Measurements from ENCODE around the gene ZMAT5. TPM values are rescaled to one million over a fixed set of nuclear protein-coding genes. Genes with fewer than 3 reads are reported as not detected.

The ZMAT5 gene
- polyA plus RNA-seq, 4 donors, result 17.1 to 36.5 (median 25.4) TPM

DNA sequence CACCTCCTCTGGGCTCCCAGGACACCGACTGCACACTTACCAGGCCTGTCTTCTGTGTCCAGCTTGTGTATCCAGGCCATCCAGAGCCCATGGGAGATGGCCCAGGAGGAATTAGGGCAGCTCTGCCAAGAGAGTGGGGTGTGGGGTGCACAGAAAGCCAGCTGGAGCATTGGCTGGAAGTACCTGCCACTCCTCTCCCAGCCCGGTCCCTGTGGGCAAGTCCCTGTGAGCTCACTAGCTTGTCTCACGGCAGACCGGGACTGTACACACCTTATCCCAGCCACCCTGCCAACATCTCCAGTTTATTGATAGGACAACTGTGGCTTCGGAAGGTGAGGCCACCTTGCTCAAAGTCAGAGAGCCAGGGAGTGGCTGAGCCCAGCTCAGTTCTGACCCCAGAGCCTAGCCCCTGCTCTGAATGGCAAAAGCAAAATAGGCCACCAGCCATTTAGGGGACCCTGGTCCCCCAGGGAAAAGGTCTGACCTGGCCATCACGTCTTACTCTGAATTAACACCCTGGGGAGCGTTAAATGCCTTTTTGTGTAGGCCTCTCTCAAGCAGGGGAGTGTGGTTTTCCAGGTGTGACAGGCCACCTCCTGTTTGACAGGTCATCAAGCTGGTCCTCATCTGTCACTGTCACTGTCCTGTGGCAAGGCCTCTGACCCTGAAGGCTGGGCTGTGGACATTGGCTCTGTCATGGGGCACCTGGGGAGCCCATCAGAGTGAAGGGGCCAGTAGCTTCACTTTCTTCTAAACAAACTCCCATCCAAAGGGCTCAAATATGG is 15.4 kb upstream of the ZMAT5 start:
- Histone ChIP-seq H3K4me3 (ENCODE audit: low read depth in 1 of 3, low read length in 3 of 3) (no peak overlapping the region), H3K9me3 (ENCODE audit: control insufficient read depth in 2 of 2, insufficient read depth in 1 of 2, low read depth in 1 of 2, low read length in 1 of 2) (no peaks in the 10 kb centered on the region), H3K36me3 (ENCODE audit: control insufficient read depth in 3 of 3, insufficient read depth in 2 of 3, low read depth in 1 of 3, low read length in 3 of 3) (peaks cover 0 to 3% (median 0%) of the 10 kb centered on the region in 3 donors), H3K4me1 (ENCODE audit: control insufficient read depth in 3 of 3, insufficient read depth in 2 of 3, low read depth in 1 of 3, low read length in 2 of 3) (peaks cover 2 to 31% (median 5%) of the 10 kb centered on the region in 3 donors), H3K27me3 (ENCODE audit: control insufficient read depth in 3 of 3, insufficient read depth in 3 of 3, low read length in 3 of 3) (no peaks in the 10 kb centered on the region), H3K27ac (ENCODE audit: low read depth in 1 of 3, low read length in 2 of 3) (peak overlapping the region in 2 of 3 donors; percentile 6 to 43)
- FAIRE-seq (no peak), DNase-seq (peak; percentile 39 to 86)
- 19 to 59% (median 39%) methylated on average over 7 of the region's 7 CpGs for WGBS, 3 donors

DNA sequence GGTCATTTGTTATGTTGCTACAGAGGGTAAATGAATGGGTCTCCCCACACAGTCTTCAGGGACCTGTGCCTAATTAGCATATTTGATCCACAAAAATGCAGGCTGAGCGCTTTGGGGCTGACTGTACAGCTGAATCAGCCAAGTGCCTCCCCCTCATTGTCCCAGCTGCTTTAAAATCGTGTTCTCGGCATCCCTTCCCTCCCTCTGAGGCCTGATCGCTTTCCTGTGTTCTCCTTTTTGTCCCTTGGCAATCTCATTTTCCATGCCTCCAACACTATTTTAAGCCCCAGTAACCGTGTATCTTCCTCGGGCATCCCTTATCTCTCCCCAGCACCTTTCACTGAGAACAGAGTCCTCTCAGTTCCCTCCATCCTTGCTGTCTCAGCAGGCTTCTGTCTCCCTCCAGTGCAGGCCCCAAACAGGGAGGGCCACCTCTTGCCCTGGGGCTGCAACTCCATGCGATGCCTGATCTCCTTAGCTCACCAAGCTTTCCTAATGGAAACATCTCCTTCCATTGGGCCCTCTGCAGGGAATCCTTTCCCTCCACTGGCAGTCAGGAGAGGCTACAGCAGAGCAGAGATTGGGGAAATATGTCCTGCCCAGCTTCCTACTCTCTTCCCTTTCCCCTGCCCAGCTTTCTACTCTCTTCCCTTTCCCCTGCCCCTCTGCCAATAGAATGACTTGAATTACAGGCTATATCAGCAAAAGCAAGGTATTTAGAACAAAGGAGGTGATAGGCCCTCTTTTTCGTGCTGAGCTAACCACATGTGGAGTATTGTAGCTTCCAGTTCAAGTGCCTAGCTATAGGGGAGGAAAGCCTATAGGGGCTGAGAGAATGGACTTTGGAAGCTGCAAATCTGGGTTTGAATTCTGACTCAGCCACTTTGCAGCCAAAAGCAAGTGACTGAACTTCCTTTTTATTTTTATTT is 14.2 kb upstream of the ZMAT5 start:
- Histone ChIP-seq H3K9me3 (ENCODE audit: control insufficient read depth in 2 of 2, insufficient read depth in 1 of 2, low read depth in 1 of 2, low read length in 1 of 2) (no peaks in the 10 kb centered on the region), H3K27ac (ENCODE audit: low read depth in 1 of 3, low read length in 2 of 3) (peak overlapping the region in 1 of 3 donors; percentile 9), H3K27me3 (ENCODE audit: control insufficient read depth in 3 of 3, insufficient read depth in 3 of 3, low read length in 3 of 3) (no peaks in the 10 kb centered on the region), H3K4me1 (ENCODE audit: control insufficient read depth in 3 of 3, insufficient read depth in 2 of 3, low read depth in 1 of 3, low read length in 2 of 3) (peaks cover 2 to 31% (median 5%) of the 10 kb centered on the region in 3 donors), H3K36me3 (ENCODE audit: control insufficient read depth in 3 of 3, insufficient read depth in 2 of 3, low read depth in 1 of 3, low read length in 3 of 3) (peaks cover 0 to 2% (median 0%) of the 10 kb centered on the region in 3 donors), H3K4me3 (ENCODE audit: low read depth in 1 of 3, low read length in 3 of 3) (peak overlapping the region in 1 of 3 donors; percentile 4)
- WGBS, 3 donors, result 53 to 64% (median 61%) methylated on average over 8 of the region's 8 CpGs
- FAIRE-seq (no peak), DNase-seq (peak; percentile 46 to 64)

DNA sequence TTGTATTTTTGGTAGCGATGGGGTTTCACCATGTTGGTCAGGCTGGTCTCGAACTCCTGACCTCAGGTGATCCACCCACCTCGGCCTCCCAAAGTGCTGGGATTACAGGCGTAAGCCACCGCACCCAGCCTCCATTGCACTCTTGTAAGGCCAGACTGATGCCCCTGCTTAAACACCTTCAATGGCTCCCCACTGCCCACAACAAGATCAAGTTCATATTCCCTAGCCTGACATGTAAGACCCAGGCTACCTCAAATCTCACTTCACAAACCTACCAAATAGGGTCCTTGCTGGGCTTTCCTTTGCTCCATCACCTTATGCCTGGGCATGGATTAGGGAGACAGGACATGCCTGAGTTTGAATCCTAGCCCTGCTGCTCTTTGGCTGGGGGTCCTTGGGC is 13.4 kb upstream of the ZMAT5 start:
- Histone ChIP-seq H3K9me3 (ENCODE audit: control insufficient read depth in 2 of 2, insufficient read depth in 1 of 2, low read depth in 1 of 2, low read length in 1 of 2) (no peaks in the 10 kb centered on the region), H3K36me3 (ENCODE audit: control insufficient read depth in 3 of 3, insufficient read depth in 2 of 3, low read depth in 1 of 3, low read length in 3 of 3) (peaks cover 0 to 2% (median 0%) of the 10 kb centered on the region in 3 donors), H3K4me1 (ENCODE audit: control insufficient read depth in 3 of 3, insufficient read depth in 2 of 3, low read depth in 1 of 3, low read length in 2 of 3) (peaks cover 2 to 31% (median 5%) of the 10 kb centered on the region in 3 donors), H3K4me3 (ENCODE audit: low read depth in 1 of 3, low read length in 3 of 3) (no peak overlapping the region), H3K27me3 (ENCODE audit: control insufficient read depth in 3 of 3, insufficient read depth in 3 of 3, low read length in 3 of 3) (no peaks in the 10 kb centered on the region), H3K27ac (ENCODE audit: low read depth in 1 of 3, low read length in 2 of 3) (no peak overlapping the region)
- WGBS, 3 donors, result 90 to 94% (median 94%) methylated on average over 5 of the region's 5 CpGs
- FAIRE-seq (no peak), DNase-seq (no peak)

DNA sequence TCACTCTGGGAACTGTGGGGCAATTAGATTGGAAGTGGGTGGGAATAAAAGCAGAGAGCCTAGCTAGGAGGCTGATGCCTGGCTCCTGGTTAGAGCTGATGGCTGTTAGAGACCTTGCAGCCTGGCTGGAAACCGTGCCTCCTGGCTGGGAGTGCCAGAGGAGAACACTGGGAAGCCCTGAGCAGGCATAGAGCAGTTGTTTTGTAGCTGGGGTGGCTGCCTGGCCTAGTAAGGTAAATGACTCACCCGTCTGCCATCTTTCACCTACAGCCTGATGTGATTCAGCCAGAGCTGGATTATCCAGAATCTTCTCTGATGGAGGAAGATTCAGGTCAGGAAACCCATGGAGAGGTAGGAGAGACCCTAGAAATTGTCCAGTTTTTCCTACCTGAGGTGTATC is 6.4 kb upstream of the ZMAT5 start:
- no peak for FAIRE-seq
- WGBS, 3 donors, result 68 to 80% (median 77%) methylated on average over 2 of the region's 2 CpGs

DNA sequence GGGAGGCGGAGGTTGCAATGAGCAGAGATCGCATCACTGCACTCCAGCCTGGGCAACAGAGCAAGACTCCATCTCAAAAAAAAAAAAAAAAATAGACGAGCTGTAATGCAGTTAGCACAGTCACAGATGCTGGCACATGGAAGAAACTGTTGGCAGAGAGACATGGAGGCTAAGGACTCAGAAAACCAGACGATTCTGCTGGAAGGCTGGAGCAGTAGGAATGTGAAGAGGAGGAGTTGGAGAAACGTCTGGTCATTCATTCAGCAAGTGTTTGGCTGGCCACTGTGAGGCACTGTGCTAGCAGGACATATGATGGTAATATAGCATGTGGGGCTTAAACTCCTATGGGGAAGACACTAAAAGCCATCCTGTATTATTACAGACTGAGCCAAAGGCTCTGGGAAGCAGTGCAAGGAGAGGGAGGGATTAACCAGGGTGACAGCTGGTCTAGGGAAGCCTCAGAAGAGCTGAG is 5.4 kb upstream of the ZMAT5 start:
- WGBS, 3 donors, result 46 to 59% (median 52%) methylated on average over 5 of the region's 5 CpGs
- DNase-seq (peak in 1 of 2 donors; percentile 37), FAIRE-seq (no peak)
- no peaks in the 10 kb centered on the region for H3K27me3 ChIP-seq (ENCODE audit: control insufficient read depth in 3 of 3, insufficient read depth in 3 of 3, low read length in 3 of 3)
- H3K4me1 ChIP-seq (ENCODE audit: control insufficient read depth in 3 of 3, insufficient read depth in 2 of 3, low read depth in 1 of 3, low read length in 2 of 3), result peaks cover 0 to 6% (median 0%) of the 10 kb centered on the region in 3 donors
- no peak overlapping the region for H3K4me3 ChIP-seq (ENCODE audit: low read depth in 1 of 3, low read length in 3 of 3)
- H3K27ac ChIP-seq (ENCODE audit: low read depth in 1 of 3, low read length in 2 of 3), result no peak overlapping the region
- peaks cover 3 to 24% (median 11%) of the 10 kb centered on the region in 3 donors for H3K36me3 ChIP-seq (ENCODE audit: control insufficient read depth in 3 of 3, insufficient read depth in 2 of 3, low read depth in 1 of 3, low read length in 3 of 3)
- no peaks in the 10 kb centered on the region for H3K9me3 ChIP-seq (ENCODE audit: control insufficient read depth in 2 of 2, insufficient read depth in 1 of 2, low read depth in 1 of 2, low read length in 1 of 2)

More for the DNA sequence above, 6.4 kb upstream of the ZMAT5 start:
- DNase-seq, result no peak
- no peaks in the 10 kb centered on the region for H3K27me3 ChIP-seq (ENCODE audit: control insufficient read depth in 3 of 3, insufficient read depth in 3 of 3, low read length in 3 of 3)
- H3K36me3 ChIP-seq (ENCODE audit: control insufficient read depth in 3 of 3, insufficient read depth in 2 of 3, low read depth in 1 of 3, low read length in 3 of 3), result peaks cover 3 to 24% (median 11%) of the 10 kb centered on the region in 3 donors
- H3K4me3 ChIP-seq (ENCODE audit: low read depth in 1 of 3, low read length in 3 of 3), result no peak overlapping the region
- no peak overlapping the region for H3K27ac ChIP-seq (ENCODE audit: low read depth in 1 of 3, low read length in 2 of 3)
- peaks cover 0 to 2% (median 0%) of the 10 kb centered on the region in 3 donors for H3K4me1 ChIP-seq (ENCODE audit: control insufficient read depth in 3 of 3, insufficient read depth in 2 of 3, low read depth in 1 of 3, low read length in 2 of 3)
- no peaks in the 10 kb centered on the region for H3K9me3 ChIP-seq (ENCODE audit: control insufficient read depth in 2 of 2, insufficient read depth in 1 of 2, low read depth in 1 of 2, low read length in 1 of 2)

DNA sequence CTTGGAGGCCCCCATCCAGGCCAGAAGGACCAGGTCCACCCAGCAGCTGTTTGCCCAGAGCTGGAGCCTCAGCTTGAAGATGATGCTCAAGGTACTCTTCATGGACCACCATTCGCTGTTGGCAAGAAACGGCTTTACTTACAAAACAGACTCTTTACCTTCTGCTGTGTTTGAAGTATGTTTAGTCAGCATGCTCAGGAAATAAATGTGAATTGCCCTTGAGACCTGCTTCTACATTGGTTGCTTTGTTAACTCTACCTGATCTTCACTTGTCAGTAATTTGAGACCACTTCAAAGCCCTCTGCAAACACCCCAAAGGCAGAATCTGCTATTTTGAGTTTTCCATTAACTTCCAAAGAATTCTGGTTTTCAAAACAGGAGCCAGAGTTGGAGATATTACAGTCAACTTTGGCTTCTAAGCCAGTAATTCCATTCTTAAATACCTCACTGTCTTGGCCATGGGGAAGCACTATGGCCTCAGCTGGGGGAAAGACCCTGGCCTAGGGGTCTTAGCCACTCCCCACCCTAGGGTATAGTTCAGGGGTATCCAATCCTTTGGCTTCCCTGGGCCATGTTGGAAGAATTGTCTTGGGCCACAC is 3.0 kb upstream of the ZMAT5 start:
- H3K27me3 ChIP-seq (ENCODE audit: control insufficient read depth in 3 of 3, insufficient read depth in 3 of 3, low read length in 3 of 3), result no peaks in the 10 kb centered on the region
- no peak overlapping the region for H3K4me3 ChIP-seq (ENCODE audit: low read depth in 1 of 3, low read length in 3 of 3)
- peaks cover 0 to 12% (median 5%) of the 10 kb centered on the region in 3 donors for H3K4me1 ChIP-seq (ENCODE audit: control insufficient read depth in 3 of 3, insufficient read depth in 2 of 3, low read depth in 1 of 3, low read length in 2 of 3)
- H3K27ac ChIP-seq (ENCODE audit: low read depth in 1 of 3, low read length in 2 of 3), result no peak overlapping the region
- WGBS, 3 donors, result 82 to 92% (median 90%) methylated on average over 2 of the region's 2 CpGs
- DNase-seq, result no peak
- peaks cover 3 to 24% (median 11%) of the 10 kb centered on the region in 3 donors for H3K36me3 ChIP-seq (ENCODE audit: control insufficient read depth in 3 of 3, insufficient read depth in 2 of 3, low read depth in 1 of 3, low read length in 3 of 3)
- no peak for FAIRE-seq
- no peaks in the 10 kb centered on the region for H3K9me3 ChIP-seq (ENCODE audit: control insufficient read depth in 2 of 2, insufficient read depth in 1 of 2, low read depth in 1 of 2, low read length in 1 of 2)

DNA sequence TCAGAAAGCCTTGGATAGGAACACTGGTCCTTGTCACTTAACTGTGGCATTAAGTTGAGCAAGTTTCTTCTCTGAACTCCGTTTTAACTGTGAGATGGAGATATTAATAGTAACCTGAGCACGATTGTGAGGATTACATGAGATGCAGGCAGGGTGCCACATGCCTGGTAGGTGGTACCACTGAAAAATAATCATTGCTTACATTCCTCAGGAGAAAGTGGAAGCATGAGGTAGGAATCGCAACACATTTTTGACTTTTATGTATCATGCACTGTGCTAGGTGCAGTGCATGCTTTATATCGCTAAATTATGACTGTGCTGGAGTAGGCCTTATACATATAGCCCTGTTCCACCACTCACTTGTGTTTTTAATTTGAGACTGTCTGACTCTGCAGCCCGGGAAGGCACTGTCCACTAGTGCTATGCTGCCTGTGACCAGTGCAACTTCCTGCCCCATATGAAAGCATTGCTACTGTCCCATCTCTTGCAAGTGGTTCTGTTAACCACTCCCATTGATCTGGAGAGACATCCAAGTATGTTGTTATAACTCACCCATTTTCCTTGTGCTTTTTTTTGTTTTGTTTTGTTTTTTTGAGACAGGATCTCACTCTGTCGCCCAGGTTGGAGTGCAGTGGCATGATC is 1.4 kb upstream of the ZMAT5 start:
- FAIRE-seq (no peak), DNase-seq (no peak)
- no peaks in the 10 kb centered on the region for H3K27me3 ChIP-seq (ENCODE audit: control insufficient read depth in 3 of 3, insufficient read depth in 3 of 3, low read length in 3 of 3)
- peak overlapping the region; percentile 56 to 86 (median 69) for H3K4me3 ChIP-seq (ENCODE audit: low read depth in 1 of 3, low read length in 3 of 3)
- peaks cover 0 to 12% (median 5%) of the 10 kb centered on the region in 3 donors for H3K4me1 ChIP-seq (ENCODE audit: control insufficient read depth in 3 of 3, insufficient read depth in 2 of 3, low read depth in 1 of 3, low read length in 2 of 3)
- peaks cover 3 to 24% (median 11%) of the 10 kb centered on the region in 3 donors for H3K36me3 ChIP-seq (ENCODE audit: control insufficient read depth in 3 of 3, insufficient read depth in 2 of 3, low read depth in 1 of 3, low read length in 3 of 3)
- WGBS, 3 donors, result 15 to 36% (median 32%) methylated on average over 6 of the region's 6 CpGs
- no peaks in the 10 kb centered on the region for H3K9me3 ChIP-seq (ENCODE audit: control insufficient read depth in 2 of 2, insufficient read depth in 1 of 2, low read depth in 1 of 2, low read length in 1 of 2)
- H3K27ac ChIP-seq (ENCODE audit: low read depth in 1 of 3, low read length in 2 of 3), result peak overlapping the region in 1 of 3 donors; percentile 81

All from small intestine (tissue), 7 donors.